AG04449 (cell line): Measurements from ENCODE around the gene OXA1L.

Experiments used
- CTCF ChIA-PET: fragments of 350-600 bp; formaldehyde crosslinking; extraction: SDS; loops from one replicate; lab custom pipeline; 2021; ENCODE audit warnings: antibody characterized with exemption; lab: Yijun Ruan, JAX
- POLR2A ChIA-PET: fragments of 400-600, 350-600 bp; formaldehyde crosslinking; extraction: SDS; loops from one replicate; lab custom pipeline; 2020; ENCODE audit warnings: antibody characterized with exemption, inconsistent platforms; lab: Yijun Ruan, JAX
- DNase-seq: peaks from one replicate; pipeline ENCODE4 v3.0.0-alpha.2; 2010; ENCODE audit warnings: low read depth, low spot score
- H3K4me3 ChIP-seq: 2 replicates; pipeline ENCODE4 v1.5.1; 2011; ENCODE audit warnings: low read depth, mild to moderate bottlenecking, control low read depth, low read length
- TF ChIP-seq, protein P1 (sequence below): IDR thresholded peaks from one replicate; pipeline ENCODE4 v1.5.1; 2011; ENCODE audit warnings: mild to moderate bottlenecking, moderate library complexity, low read length, control low read depth, inconsistent platforms; ENCODE audit not compliant: insufficient read depth; ENCODE audit errors: missing control alignments

Gene OXA1L

DNA sequence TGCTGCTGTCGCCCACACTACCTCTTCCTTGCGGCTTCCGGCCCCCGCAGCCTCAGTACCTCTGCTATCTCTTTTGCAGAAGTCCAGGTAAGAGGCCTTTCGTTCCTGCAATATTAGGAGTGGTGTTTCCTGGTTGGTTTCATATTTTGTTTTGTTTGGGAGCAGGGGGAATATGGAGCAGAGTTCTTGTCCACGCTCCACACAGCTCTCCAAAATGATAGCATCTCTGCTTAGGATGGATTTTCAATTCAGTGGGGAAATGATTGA lies 768 bp downstream of the OXA1L start:
- TF ChIP-seq, protein P1, sequence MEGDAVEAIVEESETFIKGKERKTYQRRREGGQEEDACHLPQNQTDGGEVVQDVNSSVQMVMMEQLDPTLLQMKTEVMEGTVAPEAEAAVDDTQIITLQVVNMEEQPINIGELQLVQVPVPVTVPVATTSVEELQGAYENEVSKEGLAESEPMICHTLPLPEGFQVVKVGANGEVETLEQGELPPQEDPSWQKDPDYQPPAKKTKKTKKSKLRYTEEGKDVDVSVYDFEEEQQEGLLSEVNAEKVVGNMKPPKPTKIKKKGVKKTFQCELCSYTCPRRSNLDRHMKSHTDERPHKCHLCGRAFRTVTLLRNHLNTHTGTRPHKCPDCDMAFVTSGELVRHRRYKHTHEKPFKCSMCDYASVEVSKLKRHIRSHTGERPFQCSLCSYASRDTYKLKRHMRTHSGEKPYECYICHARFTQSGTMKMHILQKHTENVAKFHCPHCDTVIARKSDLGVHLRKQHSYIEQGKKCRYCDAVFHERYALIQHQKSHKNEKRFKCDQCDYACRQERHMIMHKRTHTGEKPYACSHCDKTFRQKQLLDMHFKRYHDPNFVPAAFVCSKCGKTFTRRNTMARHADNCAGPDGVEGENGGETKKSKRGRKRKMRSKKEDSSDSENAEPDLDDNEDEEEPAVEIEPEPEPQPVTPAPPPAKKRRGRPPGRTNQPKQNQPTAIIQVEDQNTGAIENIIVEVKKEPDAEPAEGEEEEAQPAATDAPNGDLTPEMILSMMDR: no peak
- CTCF ChIA-PET: interaction anchor here (0.7 to 5.1 kb wide), 17 partner anchors 8 to 211 kb away, joined by 3 to 49 read pairs (median 4); no protein-coding TSS in a partner anchor
- H3K4me3 ChIP-seq: peak overlapping the region; percentile 99
- no peak for DNase-seq
- POLR2A ChIA-PET: interaction anchor here (1.2 to 1.3 kb wide), 2 partner anchors 56 to 114 kb away, joined by 3 to 4 read pairs; no protein-coding TSS in a partner anchor

DNA sequence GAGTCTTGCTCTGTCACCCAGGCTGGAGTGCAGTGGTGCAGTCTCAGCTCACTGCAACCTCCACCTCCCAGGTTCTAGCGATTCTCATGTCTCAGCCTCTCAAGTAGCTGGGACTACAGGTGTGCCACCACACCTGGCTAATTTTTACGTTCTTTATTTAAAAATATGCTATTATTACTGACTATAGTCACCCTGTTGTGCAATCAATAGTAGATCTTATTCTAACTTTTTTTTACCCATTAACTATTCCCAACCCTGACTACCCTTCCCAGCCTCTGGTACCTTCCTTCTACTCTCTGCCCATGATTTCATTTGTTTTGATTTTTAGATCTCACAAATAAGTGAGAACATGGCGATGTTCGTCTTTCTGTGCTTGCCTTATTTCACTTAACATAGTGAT lies 2.5 kb downstream of the OXA1L start:
- CTCF ChIA-PET: interaction anchor here (0.7 to 5.1 kb wide), 5 partner anchors 85 to 213 kb away, joined by 5 to 49 read pairs (median 28); no protein-coding TSS in a partner anchor
- POLR2A ChIA-PET: no interaction called here
- H3K4me3 ChIP-seq: no peak overlapping the region
- DNase-seq: no peak
- TF ChIP-seq, protein P1: no peak

DNA sequence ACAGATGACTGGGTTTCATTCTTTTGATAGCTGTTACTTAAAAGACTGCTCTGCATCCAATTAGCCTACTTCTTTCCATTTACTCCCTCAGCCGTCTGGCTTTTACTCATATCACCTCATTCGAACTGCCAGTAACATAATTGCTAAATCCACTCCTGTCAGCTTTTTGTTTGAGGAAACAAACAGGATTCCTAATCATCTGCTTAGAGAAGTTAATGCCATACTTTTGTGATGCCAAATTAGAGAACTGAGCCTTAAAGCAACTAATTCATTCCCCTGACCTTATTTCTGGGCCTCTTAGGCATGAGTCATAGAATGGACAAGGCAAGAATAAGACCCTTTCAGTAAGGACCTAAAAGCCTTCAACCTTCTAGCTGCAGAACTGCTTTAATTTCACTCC lies 2.9 kb downstream of the OXA1L start:
- POLR2A ChIA-PET: no interaction called here
- CTCF ChIA-PET: interaction anchor here (0.7 to 5.1 kb wide), 4 partner anchors 84 to 213 kb away, joined by 5 to 49 read pairs (median 30); no protein-coding TSS in a partner anchor

DNA sequence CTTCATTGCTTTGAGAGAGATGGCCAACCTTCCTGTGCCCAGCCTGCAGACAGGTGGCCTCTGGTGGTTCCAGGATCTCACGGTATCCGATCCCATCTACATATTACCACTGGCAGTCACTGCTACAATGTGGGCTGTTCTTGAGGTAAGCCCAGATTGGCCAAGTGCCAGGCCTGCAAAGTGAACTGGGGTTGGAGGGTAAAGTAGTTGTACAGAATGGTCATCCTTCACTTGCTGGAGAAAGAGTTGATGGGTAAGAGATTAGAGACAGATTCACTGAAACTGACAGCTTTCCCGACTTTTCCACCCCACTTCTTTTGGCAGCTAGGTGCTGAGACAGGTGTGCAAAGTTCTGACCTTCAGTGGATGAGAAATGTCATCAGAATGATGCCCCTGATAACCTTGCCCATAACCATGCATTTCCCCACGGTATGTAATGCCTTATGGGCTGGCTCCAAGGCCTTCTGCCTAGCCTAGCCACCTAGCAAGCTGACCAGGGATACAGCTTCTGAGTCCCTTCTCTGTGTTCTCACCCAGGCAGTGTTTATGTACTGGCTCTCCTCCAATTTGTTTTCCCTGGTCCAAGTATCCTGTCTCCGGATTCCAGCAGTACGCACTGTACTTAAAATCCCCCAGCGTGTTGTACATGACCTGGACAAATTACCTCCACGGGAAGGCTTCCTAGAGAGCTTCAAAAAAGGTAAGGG lies 4.1 kb downstream of the OXA1L start:
- TF ChIP-seq, protein P1: no peak
- POLR2A ChIA-PET: no interaction called here
- CTCF ChIA-PET: interaction anchor here (0.7 to 1.0 kb wide), 2 partner anchors 48 to 82 kb away, joined by 3 read pairs; no protein-coding TSS in a partner anchor
- DNase-seq: no peak
- no peak overlapping the region for H3K4me3 ChIP-seq

More for the DNA sequence above, 2.9 kb downstream of the OXA1L start:
- TF ChIP-seq, protein P1: no peak
- no peak overlapping the region for H3K4me3 ChIP-seq
- DNase-seq: no peak

DNA sequence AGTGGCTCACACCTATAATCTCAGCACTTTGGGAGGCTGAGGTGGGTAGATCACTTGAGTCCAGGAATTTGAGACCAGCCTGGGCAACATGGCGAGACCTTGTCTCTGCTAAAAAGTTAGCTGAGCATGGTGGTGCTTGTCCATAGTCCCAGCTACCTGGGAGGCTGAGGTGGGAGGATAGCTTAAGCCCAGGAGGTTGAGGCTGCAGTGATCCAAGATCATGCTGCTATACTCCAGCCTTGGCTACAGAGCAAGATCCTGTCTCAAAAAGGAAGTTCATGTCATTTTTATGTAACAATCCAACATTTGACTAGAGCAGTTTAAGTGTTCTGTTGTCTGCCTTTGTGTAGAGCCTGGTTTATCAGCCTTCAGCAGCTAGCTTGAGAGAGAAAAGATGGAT lies 6.2 kb downstream of the OXA1L start:
- CTCF ChIA-PET: interaction anchor here (2.3 to 3.0 kb wide), 2 partner anchors 81 to 202 kb away, joined by 11 to 23 read pairs; no protein-coding TSS in a partner anchor

More for the DNA sequence above, 6.2 kb downstream of the OXA1L start:
- DNase-seq: no peak
- POLR2A ChIA-PET: no interaction called here
- TF ChIP-seq, protein P1: no peak
- H3K4me3 ChIP-seq: no peak overlapping the region
